Cardiac muscle cell (in vitro differentiated cells and primary cell): ENCODE measurements around the gene XKR7. TPM values are rescaled to one million over a fixed set of nuclear protein-coding genes. Genes with fewer than 3 reads are reported as not detected.

Experiments
- DNase-seq, 2 donors: peaks; one replicate each; pipeline versions ENCODE4 v3.0.0 to v3.0.0-alpha.2; 2010 to 2017; ENCODE audit warnings: low read depth in 1 of 2, low spot score in 1 of 2
- H3K27ac ChIP-seq: fragments of 200-600 bp; sonication (generic); 2 replicates; pipeline ENCODE4 v1.5.1; 2016
- H3K27me3 ChIP-seq: fragments of 200-600 bp; sonication (generic); 2 replicates; pipeline ENCODE4 v1.6.0; 2016; ENCODE audit warnings: control low read depth
- H3K36me3 ChIP-seq: fragments of 200-600 bp; sonication (generic); 2 replicates; pipeline ENCODE4 v1.5.1; 2016; ENCODE audit warnings: control low read depth
- H3K4me1 ChIP-seq: fragments of 200-600 bp; sonication (generic); 2 replicates; pipeline ENCODE4 v1.8.1; 2017; ENCODE audit warnings: low read depth, mild to moderate bottlenecking, mixed run types
- H3K4me3 ChIP-seq: fragments of 200-600 bp; sonication (generic); 2 replicates; pipeline ENCODE4 v1.5.1; 2016; ENCODE audit warnings: mild to moderate bottlenecking
- H3K9me3 ChIP-seq: fragments of 200-600 bp; sonication (generic); 2 replicates; pipeline ENCODE4 v1.5.1; 2017; ENCODE audit warnings: low read depth, mild to moderate bottlenecking, control low read depth
- polyA plus RNA-seq: library from polyadenylated mRNA; unstranded; fragments of >200 nt; fragmentation: Nextera tagmentation; extraction: Ambion mirVana; gene quantifications from 2 replicates; pipeline ENCODE4 v1.2.1, GENCODE V29; 2016
- total RNA-seq: library from RNA; depleted of rRNA; stranded (reverse); fragments of >200 nt; gene quantifications from 2 replicates; pipeline ENCODE4 v1.2.3, GENCODE V29; 2016
- TF ChIP-seq, protein P1 (sequence below): IDR thresholded peaks from 2 replicates; pipeline ENCODE4 v1.5.1; 2012; ENCODE audit warnings: low read depth, mild to moderate bottlenecking, low read length

XKR7 gene
- total and polyA plus RNA-seq, 2 experiments from 2014 or later, result 0.03 TPM; not detected in 1

DNA sequence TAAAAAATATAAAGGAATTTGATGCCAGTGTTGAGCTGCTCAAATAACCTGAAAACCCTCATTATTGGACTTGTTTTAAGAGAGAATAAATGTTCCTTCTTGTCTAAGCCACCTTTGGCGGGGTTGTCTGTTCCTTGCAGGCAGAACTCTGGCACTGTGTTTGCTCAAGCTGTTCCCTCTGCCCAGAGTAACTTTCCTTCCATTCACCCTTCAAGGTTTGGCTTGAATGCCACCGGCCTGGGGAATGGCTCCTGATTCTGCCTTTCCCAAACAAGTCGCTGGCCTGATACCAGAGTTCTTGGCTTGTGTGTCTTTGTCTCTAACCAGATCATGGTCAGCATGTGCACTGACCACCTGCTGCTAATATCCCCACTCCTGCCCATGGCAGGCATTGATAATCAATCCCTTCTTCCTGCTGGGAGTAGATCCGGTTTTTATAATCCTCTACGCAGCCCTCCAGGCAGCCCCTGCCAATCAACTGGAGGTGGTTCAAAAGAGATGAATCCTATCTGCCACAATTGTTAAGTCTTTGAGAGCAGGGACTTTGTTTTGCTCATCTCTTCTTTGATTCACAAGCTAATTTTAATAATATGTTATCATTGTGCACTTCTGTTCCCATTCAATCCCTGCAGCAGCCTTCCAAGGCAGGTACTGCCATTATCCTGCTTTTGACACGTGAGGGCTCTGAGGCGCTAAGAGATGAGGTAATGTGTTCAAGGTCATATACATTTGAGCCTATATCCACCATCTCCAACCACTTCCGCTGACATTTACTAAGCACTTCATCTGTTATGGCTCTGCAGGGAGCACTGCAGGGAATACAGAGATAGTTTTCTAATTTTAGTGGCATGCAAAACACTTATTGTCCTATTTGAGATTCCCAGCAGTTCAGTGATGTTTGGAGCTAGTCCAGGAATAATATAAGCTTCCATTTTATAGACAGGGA lies 39.2 kb downstream of the XKR7 start:
- TF ChIP-seq, protein P1, sequence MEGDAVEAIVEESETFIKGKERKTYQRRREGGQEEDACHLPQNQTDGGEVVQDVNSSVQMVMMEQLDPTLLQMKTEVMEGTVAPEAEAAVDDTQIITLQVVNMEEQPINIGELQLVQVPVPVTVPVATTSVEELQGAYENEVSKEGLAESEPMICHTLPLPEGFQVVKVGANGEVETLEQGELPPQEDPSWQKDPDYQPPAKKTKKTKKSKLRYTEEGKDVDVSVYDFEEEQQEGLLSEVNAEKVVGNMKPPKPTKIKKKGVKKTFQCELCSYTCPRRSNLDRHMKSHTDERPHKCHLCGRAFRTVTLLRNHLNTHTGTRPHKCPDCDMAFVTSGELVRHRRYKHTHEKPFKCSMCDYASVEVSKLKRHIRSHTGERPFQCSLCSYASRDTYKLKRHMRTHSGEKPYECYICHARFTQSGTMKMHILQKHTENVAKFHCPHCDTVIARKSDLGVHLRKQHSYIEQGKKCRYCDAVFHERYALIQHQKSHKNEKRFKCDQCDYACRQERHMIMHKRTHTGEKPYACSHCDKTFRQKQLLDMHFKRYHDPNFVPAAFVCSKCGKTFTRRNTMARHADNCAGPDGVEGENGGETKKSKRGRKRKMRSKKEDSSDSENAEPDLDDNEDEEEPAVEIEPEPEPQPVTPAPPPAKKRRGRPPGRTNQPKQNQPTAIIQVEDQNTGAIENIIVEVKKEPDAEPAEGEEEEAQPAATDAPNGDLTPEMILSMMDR, result no peak
- Histone ChIP-seq H3K36me3 (no peaks in the 10 kb centered on the region), H3K9me3 (no peaks in the 10 kb centered on the region), H3K27me3 (no peaks in the 10 kb centered on the region), H3K27ac (no peak overlapping the region), H3K4me1 (peaks cover 7% of the 10 kb centered on the region), H3K4me3 (no peak overlapping the region)
- no peak for DNase-seq

DNA sequence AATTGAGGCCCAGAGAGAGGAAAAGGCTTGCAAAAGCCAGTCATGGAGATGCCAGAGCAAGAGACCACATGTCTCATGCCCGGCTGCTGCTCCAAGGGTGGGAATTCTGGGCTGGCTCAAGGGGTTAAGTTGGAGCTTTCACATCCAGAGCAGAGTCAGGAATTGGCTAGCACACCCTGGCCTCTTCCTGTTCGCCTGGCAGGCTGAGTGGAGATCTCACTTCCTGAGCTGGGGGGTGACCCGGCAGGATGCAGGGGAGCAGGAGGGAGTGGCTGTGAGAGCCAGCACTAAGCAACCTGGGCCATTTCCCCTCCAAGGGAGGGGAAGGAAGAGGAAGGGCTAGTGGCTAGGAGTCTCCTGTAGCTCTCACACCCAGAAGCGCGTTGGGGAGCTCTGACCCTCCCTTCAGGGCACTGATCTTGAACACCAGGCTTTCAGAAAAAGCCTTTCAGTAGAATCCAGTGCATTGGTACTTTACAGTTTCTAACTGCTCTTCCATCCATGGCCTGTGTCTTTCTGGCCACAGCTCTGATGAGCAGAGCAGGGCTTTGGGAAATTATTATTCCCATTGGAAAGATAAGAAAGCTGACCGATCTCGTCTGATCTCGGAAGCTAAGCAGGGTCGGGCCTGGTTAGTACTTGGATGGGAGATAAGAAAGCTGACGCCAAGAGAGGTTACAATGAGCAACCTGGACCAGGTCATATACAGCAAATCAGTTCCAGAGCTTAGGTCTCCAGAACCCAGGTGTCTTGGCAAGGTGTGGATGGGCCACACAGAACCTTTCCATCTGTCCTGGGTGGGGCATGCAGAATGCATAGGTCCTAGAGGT lies 40.1 kb downstream of the XKR7 start:
- H3K27ac ChIP-seq, result no peak overlapping the region
- H3K36me3 ChIP-seq, result no peaks in the 10 kb centered on the region
- peak in 1 of 2 donors; percentile 50 for DNase-seq
- TF ChIP-seq, protein P1, result no peak
- H3K9me3 ChIP-seq, result no peaks in the 10 kb centered on the region
- peaks cover 7% of the 10 kb centered on the region for H3K4me1 ChIP-seq
- no peaks in the 10 kb centered on the region for H3K27me3 ChIP-seq
- no peak overlapping the region for H3K4me3 ChIP-seq

DNA sequence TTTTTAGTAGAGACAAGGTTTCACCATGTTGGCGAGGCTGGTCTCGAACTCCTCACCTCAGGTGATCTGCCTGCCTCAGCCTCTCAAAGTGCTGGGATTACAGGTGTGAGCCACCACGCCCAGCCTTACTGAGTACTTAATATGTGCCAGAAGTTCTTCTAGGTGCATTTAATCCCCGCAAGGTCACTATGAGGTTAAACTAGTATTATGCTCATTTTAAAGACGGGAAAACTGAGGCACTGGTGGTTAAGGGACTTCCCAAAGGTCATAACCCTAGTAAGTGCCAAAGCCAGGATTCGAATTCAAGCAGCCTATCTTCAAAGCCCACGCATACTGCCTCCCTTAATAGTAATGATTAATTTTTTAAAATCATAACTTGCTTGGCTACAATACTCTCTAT lies 41.6 kb downstream of the XKR7 start:
- Histone ChIP-seq H3K27me3 (no peaks in the 10 kb centered on the region), H3K27ac (no peak overlapping the region), H3K4me1 (peaks cover 7% of the 10 kb centered on the region), H3K9me3 (no peaks in the 10 kb centered on the region), H3K4me3 (no peak overlapping the region), H3K36me3 (no peaks in the 10 kb centered on the region)
- no peak for DNase-seq
- TF ChIP-seq, protein P1, result no peak

DNA sequence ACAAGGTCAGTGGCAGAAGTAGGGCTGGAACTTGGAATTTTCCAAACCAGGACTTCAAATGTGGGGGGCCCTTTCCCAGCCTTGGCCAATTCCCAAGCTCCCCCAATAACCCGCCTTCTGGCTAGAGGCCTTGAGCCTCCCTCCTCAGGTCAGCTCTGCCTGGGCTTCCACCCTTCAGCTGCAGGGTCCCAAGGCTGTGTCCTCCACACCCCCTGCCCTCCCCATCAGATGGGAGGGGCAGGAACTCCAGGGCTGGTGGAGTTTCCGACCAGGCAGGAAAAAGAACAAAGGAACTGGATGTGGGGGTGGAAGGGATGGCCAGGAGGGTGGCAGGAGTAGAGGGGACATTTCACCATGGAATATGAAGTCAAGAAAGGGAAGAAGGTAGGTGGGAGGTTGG lies 42.1 kb downstream of the XKR7 start, which contains the start of gene CCM2L:
Gene CCM2L (plus strand): TSS at position 338 of the 400 bp plus-strand sequence. CDS start 17 bp downstream, at position 355.
- TF ChIP-seq, protein P1, result no peak
- H3K27ac ChIP-seq, result no peak within 1 kb of the TSS
- no peaks in the 10 kb centered on the region for H3K36me3 ChIP-seq
- no peaks in the 10 kb centered on the region for H3K9me3 ChIP-seq
- H3K27me3 ChIP-seq, result no peaks in the 10 kb centered on the region
- H3K4me3 ChIP-seq, result no peak within 1 kb of the TSS
- peaks cover 7% of the 10 kb centered on the region for H3K4me1 ChIP-seq
- DNase-seq, result no peak

DNA sequence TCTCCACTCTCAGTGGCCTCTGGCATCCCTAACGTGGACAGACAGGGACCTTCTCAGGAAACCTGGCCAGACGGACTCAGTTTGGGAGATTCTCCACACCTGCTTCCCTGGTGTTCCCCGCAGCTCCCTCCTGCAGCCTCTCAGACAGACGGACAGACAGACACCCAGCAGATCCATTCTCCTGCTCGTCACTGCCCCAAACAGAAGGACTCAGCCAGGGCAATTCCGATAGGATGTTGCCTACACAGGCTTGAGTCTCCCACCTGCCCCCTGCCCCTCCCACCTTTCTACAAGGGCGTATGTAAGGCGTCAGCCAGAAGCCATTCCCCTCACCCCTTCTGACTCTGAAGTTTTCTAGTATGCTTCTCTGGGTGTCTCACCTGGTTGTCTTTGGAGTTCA lies 42.7 kb downstream of the XKR7 start:
- no peak overlapping the region for H3K4me3 ChIP-seq
- H3K27me3 ChIP-seq, result no peaks in the 10 kb centered on the region
- no peak overlapping the region for H3K27ac ChIP-seq
- DNase-seq, result no peak
- H3K9me3 ChIP-seq, result no peaks in the 10 kb centered on the region
- H3K4me1 ChIP-seq, result peaks cover 7% of the 10 kb centered on the region
- TF ChIP-seq, protein P1, result no peak
- H3K36me3 ChIP-seq, result no peaks in the 10 kb centered on the region
